Adrenal gland (tissue), 12 donors: ENCODE measurements around the gene CAMK1G. TPM values are rescaled to one million over a fixed set of nuclear protein-coding genes. Genes with fewer than 3 reads are reported as not detected.

Experiments
- DNase-seq, 7 donors: peaks; one replicate each; pipeline ENCODE4 v3.0.0-alpha.2; 2019 to 2020
- H3K27ac ChIP-seq, 5 donors: fragments of 200-600 bp; sonication (generic) in 4 of 5; 1 replicate in 3 of 5; 2 replicates in 2 of 5; pipeline versions ENCODE4 v1.5.1 to v1.8.0; 2016 to 2020; ENCODE audit warnings: mild to moderate bottlenecking in 1 of 5
- H3K27me3 ChIP-seq: fragments of 200-600 bp; 2 replicates; pipeline ENCODE4 v1.8.0; 2021
- H3K36me3 ChIP-seq, 2 donors: fragments of 200-600 bp; replicated peaks in 1 of 2; 1 replicate in 1 of 2; 2 replicates in 1 of 2; pipeline versions ENCODE4 v1.5.1 to v1.8.0; 2018 to 2022
- H3K4me1 ChIP-seq, 2 donors: fragments of 200-600 bp; replicated peaks in 1 of 2; 1 replicate in 1 of 2; 2 replicates in 1 of 2; pipeline versions ENCODE4 v1.5.1 to v1.8.0; 2018 to 2021
- H3K4me3 ChIP-seq, 4 donors: fragments of 200-600 bp; sonication (generic) in 3 of 4; one replicate each; pipeline ENCODE4 v1.5.1; 2016 to 2018
- H3K9me3 ChIP-seq, 3 donors: fragments of 200-600 bp; sonication (generic) in 1 of 3; replicated peaks in 1 of 3; 1 replicate in 2 of 3; 2 replicates in 1 of 3; pipeline versions ENCODE4 v1.5.1 to v1.8.0; 2016 to 2021
- POLR2A ChIP-seq, 2 donors: fragments of 450-650 bp; IDR thresholded peaks; one replicate each; pipeline ENCODE4 v1.6.1; 2017; ENCODE audit warnings: antibody characterized with exemption in 2 of 2, mild to moderate bottlenecking in 2 of 2, moderate library complexity in 1 of 2
- WGBS, 4 donors: extraction: QIAGEN DNeasy Blood & Tissue Kit in 2 of 4; methylation state at CpG; one replicate each; pipeline versions ENCODE4 v1.1.5 to v1.1.7; 2013 to 2017; 5-methylcytosine and 5-hydroxymethylcytosine counted together
- intact Hi-C, 2 donors: fragments of 100-400 bp; cut with DNase I; formaldehyde crosslinking; loops; one replicate each; pipeline versions ENCODE4 v1.14.1 to v1.15.0; 2022 to 2023
- polyA plus RNA-seq, 3 donors: library from polyadenylated mRNA; stranded (reverse); fragments of 200-250 nt in 2 of 3; fragments of 350-450 nt in 1 of 3; fragmentation: Illumina TruSeq in 1 of 3; extraction: RNeasy Lipid Tissue Mini Kit (QIAGEN cat#74804) in 1 of 3; gene quantifications; one replicate each; pipeline ENCODE4 v1.2.3, GENCODE V29; 2013 to 2014
- total RNA-seq, 9 donors: library from RNA; depleted of rRNA in 4 of 9; stranded (reverse); fragments of >200 nt in 4 of 9; fragments of 120-200 nt in 1 of 9; fragmentation: NEBNext Ultra II Directional in 1 of 9; extraction: Animal tissue kit (Norgen Biotek cat#: 25700) in 1 of 9; gene quantifications; one replicate each; pipeline versions ENCODE4 v1.1.0 to v1.2.4, GENCODE V29; 2013 to 2023
- TF ChIP-seq, protein P1 (sequence below), 6 experiments: fragments of 450-650 bp in 4 of 6; fragments of 200-600 bp in 2 of 6; sonication (generic) in 1 of 6; IDR thresholded peaks; 1 replicate in 5 of 6; 2 replicates in 1 of 6; pipeline versions ENCODE4 v1.5.1 to v1.8.0; 2016 to 2021; ENCODE audit warnings: antibody characterized with exemption in 6 of 6, mild to moderate bottlenecking in 2 of 6, moderate library complexity in 1 of 6
- donor health status: healthy with polysubstance abuse.
- donor health status: Bipolar disorder and iron deficiency.
- donor health status: DM: yes; HTN: yes; CAD: no.
- donor health status: DM: no; HTN: no; CAD: no.
- donor health status: DM: no; HTN: no; CAD: no.
- donor health status: DM: yes; HTN: yes; CAD: no.

CAMK1G gene
- total and polyA plus RNA-seq, 12 donors = 0.57 to 8.4 (median 2.3) TPM

- no peak for DNase-seq
- no peak for TF ChIP-seq POLR2A (IDR thresholded peaks at IDR 0.05)
- TF ChIP-seq, protein P1, sequence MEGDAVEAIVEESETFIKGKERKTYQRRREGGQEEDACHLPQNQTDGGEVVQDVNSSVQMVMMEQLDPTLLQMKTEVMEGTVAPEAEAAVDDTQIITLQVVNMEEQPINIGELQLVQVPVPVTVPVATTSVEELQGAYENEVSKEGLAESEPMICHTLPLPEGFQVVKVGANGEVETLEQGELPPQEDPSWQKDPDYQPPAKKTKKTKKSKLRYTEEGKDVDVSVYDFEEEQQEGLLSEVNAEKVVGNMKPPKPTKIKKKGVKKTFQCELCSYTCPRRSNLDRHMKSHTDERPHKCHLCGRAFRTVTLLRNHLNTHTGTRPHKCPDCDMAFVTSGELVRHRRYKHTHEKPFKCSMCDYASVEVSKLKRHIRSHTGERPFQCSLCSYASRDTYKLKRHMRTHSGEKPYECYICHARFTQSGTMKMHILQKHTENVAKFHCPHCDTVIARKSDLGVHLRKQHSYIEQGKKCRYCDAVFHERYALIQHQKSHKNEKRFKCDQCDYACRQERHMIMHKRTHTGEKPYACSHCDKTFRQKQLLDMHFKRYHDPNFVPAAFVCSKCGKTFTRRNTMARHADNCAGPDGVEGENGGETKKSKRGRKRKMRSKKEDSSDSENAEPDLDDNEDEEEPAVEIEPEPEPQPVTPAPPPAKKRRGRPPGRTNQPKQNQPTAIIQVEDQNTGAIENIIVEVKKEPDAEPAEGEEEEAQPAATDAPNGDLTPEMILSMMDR (IDR thresholded peaks at IDR 0.05) = no peak
- no peak overlapping the region for H3K4me3 ChIP-seq
- intact Hi-C loops = no loop called here
- H3K4me1 ChIP-seq = no peaks in the 10 kb centered on the region
- H3K27ac ChIP-seq = no peak overlapping the region
- WGBS, 4 donors = 45 to 89% (median 64%) methylated on average over 1 of the region's 1 CpG
- no peaks in the 10 kb centered on the region for H3K36me3 ChIP-seq
- H3K27me3 ChIP-seq = no peaks in the 10 kb centered on the region
- H3K9me3 ChIP-seq = no peaks in the 10 kb centered on the region
Observed at GRCh38 chr1:209537336-209538114, 46.0 kb upstream of the CAMK1G start.

DNA sequence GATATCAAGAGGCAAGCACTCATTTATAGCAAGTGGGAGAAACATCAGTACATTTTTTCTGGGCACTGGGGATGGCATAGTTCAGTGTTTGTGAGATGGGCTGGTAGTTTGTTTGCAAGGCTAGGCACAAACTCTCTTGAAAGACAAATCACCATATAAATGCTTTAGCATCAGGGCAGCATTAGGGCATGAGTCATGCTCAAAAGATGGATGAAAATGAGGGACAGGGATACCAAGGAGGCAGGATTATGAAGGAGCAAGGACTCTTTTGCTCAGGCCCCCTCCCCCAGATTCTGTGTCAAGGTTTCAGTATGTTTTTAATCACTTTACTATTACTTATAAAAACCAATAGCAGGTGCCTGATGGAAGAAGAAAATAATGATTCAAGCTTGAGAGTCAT is 43.9 kb upstream of the CAMK1G start:
- no peak for DNase-seq
- H3K27ac ChIP-seq = no peak overlapping the region
- H3K9me3 ChIP-seq = no peaks in the 10 kb centered on the region
- no peaks in the 10 kb centered on the region for H3K4me1 ChIP-seq
- no peaks in the 10 kb centered on the region for H3K27me3 ChIP-seq
- no peak overlapping the region for H3K4me3 ChIP-seq
- no peaks in the 10 kb centered on the region for H3K36me3 ChIP-seq
- intact Hi-C loops = no loop called here
- TF ChIP-seq, protein P1 (IDR thresholded peaks at IDR 0.05) = no peak
- TF ChIP-seq POLR2A (IDR thresholded peaks at IDR 0.05) = no peak

GRCh38 chr1:209542585-209542984 is 40.9 kb upstream of the CAMK1G start:
- H3K4me3 ChIP-seq = no peak overlapping the region
- no peaks in the 10 kb centered on the region for H3K27me3 ChIP-seq
- H3K27ac ChIP-seq = no peak overlapping the region
- DNase-seq = no peak
- no peaks in the 10 kb centered on the region for H3K36me3 ChIP-seq
- H3K4me1 ChIP-seq = no peaks in the 10 kb centered on the region
- intact Hi-C loops = no loop called here
- TF ChIP-seq, protein P1 (IDR thresholded peaks at IDR 0.05) = no peak
- TF ChIP-seq POLR2A (IDR thresholded peaks at IDR 0.05) = no peak
- no peaks in the 10 kb centered on the region for H3K9me3 ChIP-seq

DNA sequence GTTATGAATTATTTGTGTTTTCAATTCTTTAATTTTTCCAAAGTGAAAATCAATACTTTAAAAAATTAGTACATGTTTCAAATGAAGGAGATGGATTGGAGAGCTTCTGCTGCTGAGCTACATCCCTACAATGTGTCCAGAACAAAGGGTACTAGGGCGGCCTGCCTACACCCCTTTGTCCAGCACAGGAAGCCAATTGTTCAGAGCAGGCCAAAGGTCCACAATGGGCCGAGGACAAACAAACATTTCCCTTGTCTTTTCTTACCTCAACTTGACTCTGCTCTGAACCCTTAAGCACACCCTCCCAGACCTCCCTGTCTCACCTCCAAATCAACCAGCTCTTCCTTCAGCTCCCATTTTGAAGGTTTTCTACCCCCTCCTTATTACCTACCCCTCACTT is 39.4 kb upstream of the CAMK1G start:
- WGBS, 4 donors = 69 to 85% (median 80%) methylated on average over 2 of the region's 2 CpGs

More for the DNA sequence above, 39.4 kb upstream of the CAMK1G start:
- Histone ChIP-seq H3K4me1 (no peaks in the 10 kb centered on the region), H3K27me3 (no peaks in the 10 kb centered on the region), H3K36me3 (no peaks in the 10 kb centered on the region), H3K4me3 (no peak overlapping the region), H3K27ac (no peak overlapping the region), H3K9me3 (no peaks in the 10 kb centered on the region)
- TF ChIP-seq POLR2A (IDR thresholded peaks at IDR 0.05) = no peak
- TF ChIP-seq, protein P1 (IDR thresholded peaks at IDR 0.05) = no peak
- peak in 1 of 7 donors; percentile 22 for DNase-seq
- intact Hi-C loops = no loop called here
